Measurements from ENCODE around the gene NEFH.

DNA sequence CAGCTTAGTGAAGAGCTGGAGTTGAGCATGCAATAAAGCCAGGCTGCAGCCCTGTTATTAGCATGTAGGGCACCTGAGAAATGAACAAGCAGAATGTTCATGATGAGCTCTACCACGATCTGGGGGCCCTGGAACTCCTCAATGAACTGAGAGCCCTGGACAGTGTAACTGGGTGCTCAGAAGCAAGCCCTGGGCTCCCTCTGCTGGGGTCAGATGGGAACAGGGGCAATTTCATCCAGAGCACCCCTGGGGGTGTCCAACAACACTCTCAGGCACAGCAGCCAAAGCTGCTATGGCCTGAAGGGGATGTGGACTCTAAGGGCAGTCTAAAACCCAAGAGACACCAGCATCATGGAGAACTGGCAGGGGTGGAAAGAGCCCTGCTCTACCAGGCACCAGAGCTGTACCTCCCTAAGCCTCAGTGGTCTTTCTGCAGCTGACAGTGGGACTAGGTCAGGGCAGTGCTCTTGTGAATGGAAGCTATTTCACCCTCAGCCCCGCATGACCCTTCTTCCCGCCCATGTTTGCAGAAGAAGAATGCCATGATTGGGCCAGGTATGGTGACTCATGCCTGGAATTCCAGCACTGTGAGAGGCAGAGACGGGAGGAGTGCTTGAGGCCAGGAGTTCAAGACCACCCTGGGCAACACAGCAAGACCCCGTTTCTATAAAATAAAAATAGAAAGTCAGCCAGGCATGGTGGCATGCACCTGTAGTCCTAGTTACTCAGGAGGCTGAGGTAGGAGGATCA lies 44.6 kb downstream of the NEFH start:
- TF ChIP-seq, protein P1, sequence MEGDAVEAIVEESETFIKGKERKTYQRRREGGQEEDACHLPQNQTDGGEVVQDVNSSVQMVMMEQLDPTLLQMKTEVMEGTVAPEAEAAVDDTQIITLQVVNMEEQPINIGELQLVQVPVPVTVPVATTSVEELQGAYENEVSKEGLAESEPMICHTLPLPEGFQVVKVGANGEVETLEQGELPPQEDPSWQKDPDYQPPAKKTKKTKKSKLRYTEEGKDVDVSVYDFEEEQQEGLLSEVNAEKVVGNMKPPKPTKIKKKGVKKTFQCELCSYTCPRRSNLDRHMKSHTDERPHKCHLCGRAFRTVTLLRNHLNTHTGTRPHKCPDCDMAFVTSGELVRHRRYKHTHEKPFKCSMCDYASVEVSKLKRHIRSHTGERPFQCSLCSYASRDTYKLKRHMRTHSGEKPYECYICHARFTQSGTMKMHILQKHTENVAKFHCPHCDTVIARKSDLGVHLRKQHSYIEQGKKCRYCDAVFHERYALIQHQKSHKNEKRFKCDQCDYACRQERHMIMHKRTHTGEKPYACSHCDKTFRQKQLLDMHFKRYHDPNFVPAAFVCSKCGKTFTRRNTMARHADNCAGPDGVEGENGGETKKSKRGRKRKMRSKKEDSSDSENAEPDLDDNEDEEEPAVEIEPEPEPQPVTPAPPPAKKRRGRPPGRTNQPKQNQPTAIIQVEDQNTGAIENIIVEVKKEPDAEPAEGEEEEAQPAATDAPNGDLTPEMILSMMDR (IDR thresholded peaks at IDR 0.05) = peak in 5 of 7 experiments; percentile 16 to 49 (median 44)
- no peak for TF ChIP-seq POLR2A (IDR thresholded peaks at IDR 0.05)

Data from body of pancreas (tissue), 4 donors.